B cell (primary cell): Measurements from ENCODE around the gene EMC10. TPM values are rescaled to one million over a fixed set of nuclear protein-coding genes. Genes with fewer than 3 reads are reported as not detected.

Experiments used
- ATAC-seq: fragments of 200-7000 bp; cut with Tn5 transposase; one replicate; pipeline ENCODE4 v1.10.0; 2021; ENCODE audit warnings: low read depth, mild to moderate bottlenecking, moderate number of reproducible peaks, moderate library complexity
- CTCF ChIA-PET: fragments of 350-600 bp; sonication (Branson Sonifier 250); formaldehyde crosslinking; loops from one replicate; lab custom pipeline; 2021; ENCODE audit warnings: antibody characterized with exemption, inconsistent platforms; lab: Charles Lee
- POLR2A ChIA-PET: fragments of 350-600 bp; sonication (Branson Sonifier 250); formaldehyde crosslinking; loops from one replicate; lab custom pipeline; 2021; ENCODE audit warnings: antibody characterized with exemption; lab: Charles Lee
- DNase-seq: peaks from one replicate; pipeline ENCODE4 v3.0.0; 2013
- H2AFZ ChIP-seq: 2 replicates; pipeline ENCODE4 v1.6.1; 2012; ENCODE audit warnings: mild to moderate bottlenecking, low read depth, low read length; ENCODE audit not compliant: insufficient read depth, poor library complexity, severe bottlenecking
- H3K27ac ChIP-seq, 2 donors: 1 replicate in 1 of 2; 2 replicates in 1 of 2; pipeline ENCODE4 v1.5.1; 2012 to 2013; ENCODE audit warnings: low read length in 2 of 2, mild to moderate bottlenecking in 2 of 2, moderate library complexity in 1 of 2
- H3K27me3 ChIP-seq, 4 experiments: fragments of 200-600 bp in 1 of 4; sonication (generic) in 1 of 4; replicated peaks in 1 of 4; 1 replicate in 2 of 4; 2 replicates in 2 of 4; pipeline versions ENCODE4 v1.6.1 to v1.7.0; 2013 to 2016; ENCODE audit warnings: low read length in 3 of 4, mild to moderate bottlenecking in 2 of 4, mixed read lengths in 1 of 4, moderate library complexity in 1 of 4; ENCODE audit not compliant: insufficient read depth in 4 of 4, control insufficient read depth in 3 of 4; ENCODE audit errors: control extremely low read depth in 1 of 4
- H3K36me3 ChIP-seq, 2 experiments: replicated peaks in 1 of 2; 1 replicate in 1 of 2; 2 replicates in 1 of 2; pipeline versions ENCODE4 v1.6.1 to v1.7.1; 2013; ENCODE audit warnings: low read length in 1 of 2; ENCODE audit not compliant: insufficient read depth in 2 of 2, control insufficient read depth in 1 of 2; ENCODE audit errors: control extremely low read depth in 1 of 2, extremely low read depth in 1 of 2
- H3K4me1 ChIP-seq, 2 donors: fragments of 200-600 bp in 1 of 2; sonication (generic) in 1 of 2; 1 replicate in 1 of 2; 2 replicates in 1 of 2; pipeline versions ENCODE4 v1.5.1 to v1.6.1; 2013 to 2017; ENCODE audit warnings: low read length in 2 of 2; ENCODE audit not compliant: control insufficient read depth in 2 of 2, insufficient read depth in 2 of 2
- H3K4me2 ChIP-seq: replicated peaks from 2 replicates; pipeline ENCODE3; 2012; ENCODE audit warnings: mild to moderate bottlenecking, low read depth, low read length; ENCODE audit not compliant: poor library complexity, severe bottlenecking
- H3K4me3 ChIP-seq, 5 experiments: fragments of 200-600 bp in 1 of 5; sonication (generic) in 1 of 5; 1 replicate in 3 of 5; 2 replicates in 2 of 5; pipeline versions ENCODE4 v1.5.1 to v1.7.0; 2011 to 2016; ENCODE audit warnings: low read length in 4 of 5, mild to moderate bottlenecking in 4 of 5, low read depth in 2 of 5, control low read depth in 1 of 5, moderate library complexity in 1 of 5; ENCODE audit not compliant: insufficient read depth in 1 of 5; ENCODE audit errors: control extremely low read depth in 1 of 5, extremely low read depth in 1 of 5
- H3K79me2 ChIP-seq: fragments of 200-600 bp; sonication (generic); one replicate; pipeline ENCODE4 v1.6.0; 2016; ENCODE audit warnings: low read length; ENCODE audit not compliant: control insufficient read depth, insufficient read depth
- H3K9ac ChIP-seq: fragments of 200-600 bp; sonication (generic); 2 replicates; pipeline ENCODE4 v1.6.1; 2017; ENCODE audit warnings: mild to moderate bottlenecking, low read length, moderate library complexity
- H3K9me3 ChIP-seq, 3 donors: one replicate each; pipeline versions ENCODE4 v1.6.1 to v1.7.1; 2013; ENCODE audit warnings: low read length in 2 of 3; ENCODE audit not compliant: control insufficient read depth in 2 of 3, insufficient read depth in 1 of 3; ENCODE audit errors: control extremely low read depth in 1 of 3
- H4K20me1 ChIP-seq: 2 replicates; pipeline ENCODE4 v1.6.0; 2012; ENCODE audit warnings: mild to moderate bottlenecking, low read length; ENCODE audit not compliant: insufficient read depth, control insufficient read depth, poor library complexity, severe bottlenecking
- H3K27ac Mint-ChIP-seq: one replicate; pipeline ENCODE4 v1.8.0; 2021; ENCODE audit warnings: mixed read lengths
- H3K27me3 Mint-ChIP-seq: one replicate; pipeline ENCODE4 v1.8.0; 2021; ENCODE audit warnings: mixed read lengths
- H3K4me1 Mint-ChIP-seq: one replicate; pipeline ENCODE4 v1.8.0; 2021; ENCODE audit warnings: mixed read lengths
- H3K4me3 Mint-ChIP-seq: one replicate; pipeline ENCODE4 v1.8.0; 2021; ENCODE audit warnings: mixed read lengths
- H3K9me3 Mint-ChIP-seq: one replicate; pipeline ENCODE4 v1.8.0; 2022; ENCODE audit warnings: mixed read lengths; ENCODE audit not compliant: insufficient read depth
- EZH2 ChIP-seq: IDR thresholded peaks from 2 replicates; pipeline ENCODE4 v1.6.1; 2012; ENCODE audit warnings: borderline replicate concordance, low read depth, mild to moderate bottlenecking, moderate library complexity, low read length; ENCODE audit not compliant: insufficient read depth, poor library complexity, severe bottlenecking
- WGBS: methylation state at CpG from one replicate; pipeline ENCODE4 v1.1.5; 2013; ENCODE audit warnings: missing lambda C conversion rate; ENCODE audit not compliant: insufficient coverage; 5-methylcytosine and 5-hydroxymethylcytosine counted together
- intact Hi-C: fragments of 100-400 bp; cut with micrococcal nuclease; formaldehyde crosslinking; loops from one replicate; pipeline ENCODE4 v1.10.0; 2022
- polyA plus RNA-seq: library from polyadenylated mRNA; depleted of rRNA; stranded (reverse); fragments of >200 nt; gene quantifications from 2 replicates; pipeline ENCODE4 v1.2.3, GENCODE V29; 2012
- total RNA-seq, 2 donors: library from RNA; stranded (reverse); fragments of 120-200 nt in 1 of 2; gene quantifications; 1 replicate in 1 of 2; 2 replicates in 1 of 2; pipeline versions ENCODE4 v1.2.3 to v1.2.4, GENCODE V29; 2013 to 2022
- TF ChIP-seq, protein P1 (sequence below): fragments of 200-600 bp; IDR thresholded peaks from one replicate; pipeline ENCODE4 v1.8.0; 2022; ENCODE audit warnings: antibody characterized with exemption, mild to moderate bottlenecking

EMC10 gene
- total and polyA plus RNA-seq, 2 donors (not counting 1 experiment from before 2014, with no cell fraction given): 51.1 to 88.1 TPM

DNA sequence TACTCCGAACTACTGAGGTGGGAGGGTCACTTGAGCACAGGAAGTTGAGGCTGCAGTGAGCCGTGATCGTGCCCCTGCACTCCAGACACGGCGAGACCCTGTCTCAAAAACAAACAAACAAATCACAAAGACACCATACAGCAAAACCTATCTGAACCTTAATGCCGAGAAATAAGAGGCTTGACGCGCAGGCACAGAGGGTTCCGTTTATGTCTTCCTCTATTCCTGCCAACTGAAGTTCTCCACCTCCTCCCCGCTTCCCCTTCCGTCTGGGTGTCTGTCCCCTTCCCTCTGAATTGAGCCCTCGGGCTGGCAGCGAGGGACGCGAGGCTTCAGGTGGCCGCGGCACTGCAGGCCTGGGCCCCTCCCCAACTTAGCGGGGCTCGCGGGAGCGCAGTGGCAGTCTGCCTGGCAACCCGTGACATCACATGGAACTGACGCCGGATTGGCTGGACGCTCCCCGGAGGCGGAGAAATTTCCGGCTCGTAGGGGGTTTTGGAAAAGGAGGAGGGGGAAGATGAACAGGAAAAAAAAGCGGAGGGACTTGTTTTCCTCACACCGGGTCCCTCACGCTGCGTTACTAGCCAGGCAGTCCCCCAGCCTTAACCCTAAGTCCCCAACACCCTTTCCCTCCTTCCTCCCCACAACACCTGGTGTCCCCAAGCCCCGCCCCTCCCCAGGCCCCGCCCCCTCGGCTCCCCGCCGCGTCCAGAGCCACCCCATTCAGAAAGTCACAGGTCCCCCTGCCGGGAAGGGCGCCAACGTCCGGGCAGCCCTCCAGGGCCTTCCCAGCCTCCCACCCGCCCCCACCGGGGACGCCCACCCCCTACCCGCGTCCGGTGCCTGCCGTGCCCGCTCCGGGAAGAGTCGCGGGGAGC is 44.7 kb upstream of the EMC10 start:
- H3K27me3 Mint-ChIP-seq: no peaks in the 10 kb centered on the region
- H4K20me1 ChIP-seq: peaks cover 11% of the 10 kb centered on the region
- no peaks in the 10 kb centered on the region for H3K27me3 ChIP-seq
- peak overlapping the region; percentile 40 for H2AFZ ChIP-seq
- peak overlapping the region; percentile 92 for H3K4me2 ChIP-seq
- H3K9me3 ChIP-seq: peaks cover 0 to 16% (median 0%) of the 10 kb centered on the region in 3 donors
- WGBS: 2% methylated on average over 36 of the region's 54 CpGs
- H3K4me3 Mint-ChIP-seq: peak overlapping the region; percentile 97
- intact Hi-C loops: loop anchor here (1.0 to 5.0 kb wide), 5 partner anchors 16 to 79 kb away; partner anchors contain the start of genes JOSD2 and NR1H2
- peak overlapping the region; percentile 97 to 99 for H3K27ac ChIP-seq
- ChIA-PET POLR2A (interaction anchor here (0.5 to 6.0 kb wide), 7 partner anchors 14 to 117 kb away, joined by 3 to 96 read pairs (median 7); partner anchors contain the start of gene SPIB), CTCF (interaction anchor here (0.6 to 3.5 kb wide), 4 partner anchors 10 to 74 kb away, joined by 3 to 9 read pairs (median 6); no protein-coding TSS in a partner anchor)
- H3K36me3 ChIP-seq: peaks cover 2 to 25% of the 10 kb centered on the region in 2 experiments
- peaks cover 84% of the 10 kb centered on the region for H3K4me1 Mint-ChIP-seq
- peak; percentile 65 for ATAC-seq
- peak overlapping the region; percentile 99 for H3K27ac Mint-ChIP-seq
- peak overlapping the region; percentile 72 for H3K9ac ChIP-seq
- DNase-seq: peak; percentile 96
- H3K9me3 Mint-ChIP-seq: no peaks in the 10 kb centered on the region
- H3K4me3 ChIP-seq: peak overlapping the region; percentile 35 to 66 (median 61)
- no peaks in the 10 kb centered on the region for H3K79me2 ChIP-seq
- no peak for TF ChIP-seq EZH2
- TF ChIP-seq, protein P1, sequence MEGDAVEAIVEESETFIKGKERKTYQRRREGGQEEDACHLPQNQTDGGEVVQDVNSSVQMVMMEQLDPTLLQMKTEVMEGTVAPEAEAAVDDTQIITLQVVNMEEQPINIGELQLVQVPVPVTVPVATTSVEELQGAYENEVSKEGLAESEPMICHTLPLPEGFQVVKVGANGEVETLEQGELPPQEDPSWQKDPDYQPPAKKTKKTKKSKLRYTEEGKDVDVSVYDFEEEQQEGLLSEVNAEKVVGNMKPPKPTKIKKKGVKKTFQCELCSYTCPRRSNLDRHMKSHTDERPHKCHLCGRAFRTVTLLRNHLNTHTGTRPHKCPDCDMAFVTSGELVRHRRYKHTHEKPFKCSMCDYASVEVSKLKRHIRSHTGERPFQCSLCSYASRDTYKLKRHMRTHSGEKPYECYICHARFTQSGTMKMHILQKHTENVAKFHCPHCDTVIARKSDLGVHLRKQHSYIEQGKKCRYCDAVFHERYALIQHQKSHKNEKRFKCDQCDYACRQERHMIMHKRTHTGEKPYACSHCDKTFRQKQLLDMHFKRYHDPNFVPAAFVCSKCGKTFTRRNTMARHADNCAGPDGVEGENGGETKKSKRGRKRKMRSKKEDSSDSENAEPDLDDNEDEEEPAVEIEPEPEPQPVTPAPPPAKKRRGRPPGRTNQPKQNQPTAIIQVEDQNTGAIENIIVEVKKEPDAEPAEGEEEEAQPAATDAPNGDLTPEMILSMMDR: no peak
- H3K4me1 ChIP-seq: peaks cover 70 to 93% of the 10 kb centered on the region in 2 donors
